ENCODE results near the gene ZNF384.

ZNF384 gene

DNA sequence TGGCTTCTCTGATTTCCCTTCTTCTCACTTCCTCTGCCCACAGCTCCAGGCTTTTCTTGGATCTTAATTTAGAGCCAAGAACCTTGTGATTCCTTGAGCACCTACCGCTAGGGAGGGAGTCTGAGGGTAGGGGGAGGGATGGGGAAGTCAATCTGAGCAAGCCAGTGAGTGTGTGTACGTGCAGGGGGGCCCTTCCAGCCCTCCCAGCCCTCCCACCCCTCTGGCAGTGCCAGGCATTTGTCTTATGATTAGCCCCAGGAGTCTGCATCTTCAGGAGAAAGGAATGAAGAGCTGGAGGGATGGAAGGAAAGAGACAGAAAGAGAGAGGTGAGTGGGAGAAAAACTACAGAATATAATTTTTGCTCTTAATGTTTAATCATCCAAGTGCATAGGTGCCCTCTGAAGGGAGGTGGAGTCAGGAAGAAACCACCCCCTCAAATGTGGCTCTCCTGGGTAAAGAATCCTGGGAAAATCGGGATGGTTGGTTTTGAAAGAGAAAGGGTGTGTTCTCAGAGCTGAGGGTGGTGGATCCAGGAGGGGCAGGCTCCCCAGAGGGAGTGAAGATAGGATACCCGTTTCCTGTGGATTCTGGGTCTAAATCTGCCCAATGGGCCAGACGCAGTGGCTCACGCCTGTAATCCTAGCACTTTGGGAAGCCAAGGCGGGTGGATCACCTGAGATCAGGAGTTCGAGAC, 9.3 kb upstream of the ZNF384 start:
- H3K4me3 ChIP-seq (ENCODE audit: control insufficient read depth, low read depth, low read length), result no peak overlapping the region
- TF ChIP-seq, protein P1, sequence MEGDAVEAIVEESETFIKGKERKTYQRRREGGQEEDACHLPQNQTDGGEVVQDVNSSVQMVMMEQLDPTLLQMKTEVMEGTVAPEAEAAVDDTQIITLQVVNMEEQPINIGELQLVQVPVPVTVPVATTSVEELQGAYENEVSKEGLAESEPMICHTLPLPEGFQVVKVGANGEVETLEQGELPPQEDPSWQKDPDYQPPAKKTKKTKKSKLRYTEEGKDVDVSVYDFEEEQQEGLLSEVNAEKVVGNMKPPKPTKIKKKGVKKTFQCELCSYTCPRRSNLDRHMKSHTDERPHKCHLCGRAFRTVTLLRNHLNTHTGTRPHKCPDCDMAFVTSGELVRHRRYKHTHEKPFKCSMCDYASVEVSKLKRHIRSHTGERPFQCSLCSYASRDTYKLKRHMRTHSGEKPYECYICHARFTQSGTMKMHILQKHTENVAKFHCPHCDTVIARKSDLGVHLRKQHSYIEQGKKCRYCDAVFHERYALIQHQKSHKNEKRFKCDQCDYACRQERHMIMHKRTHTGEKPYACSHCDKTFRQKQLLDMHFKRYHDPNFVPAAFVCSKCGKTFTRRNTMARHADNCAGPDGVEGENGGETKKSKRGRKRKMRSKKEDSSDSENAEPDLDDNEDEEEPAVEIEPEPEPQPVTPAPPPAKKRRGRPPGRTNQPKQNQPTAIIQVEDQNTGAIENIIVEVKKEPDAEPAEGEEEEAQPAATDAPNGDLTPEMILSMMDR (conservative IDR thresholded peaks at IDR 0.05; ENCODE audit: control insufficient read depth, insufficient read depth, low read depth, low read length), result no peak
- DNase-seq (ENCODE audit: low read depth), result no peak

DNA sequence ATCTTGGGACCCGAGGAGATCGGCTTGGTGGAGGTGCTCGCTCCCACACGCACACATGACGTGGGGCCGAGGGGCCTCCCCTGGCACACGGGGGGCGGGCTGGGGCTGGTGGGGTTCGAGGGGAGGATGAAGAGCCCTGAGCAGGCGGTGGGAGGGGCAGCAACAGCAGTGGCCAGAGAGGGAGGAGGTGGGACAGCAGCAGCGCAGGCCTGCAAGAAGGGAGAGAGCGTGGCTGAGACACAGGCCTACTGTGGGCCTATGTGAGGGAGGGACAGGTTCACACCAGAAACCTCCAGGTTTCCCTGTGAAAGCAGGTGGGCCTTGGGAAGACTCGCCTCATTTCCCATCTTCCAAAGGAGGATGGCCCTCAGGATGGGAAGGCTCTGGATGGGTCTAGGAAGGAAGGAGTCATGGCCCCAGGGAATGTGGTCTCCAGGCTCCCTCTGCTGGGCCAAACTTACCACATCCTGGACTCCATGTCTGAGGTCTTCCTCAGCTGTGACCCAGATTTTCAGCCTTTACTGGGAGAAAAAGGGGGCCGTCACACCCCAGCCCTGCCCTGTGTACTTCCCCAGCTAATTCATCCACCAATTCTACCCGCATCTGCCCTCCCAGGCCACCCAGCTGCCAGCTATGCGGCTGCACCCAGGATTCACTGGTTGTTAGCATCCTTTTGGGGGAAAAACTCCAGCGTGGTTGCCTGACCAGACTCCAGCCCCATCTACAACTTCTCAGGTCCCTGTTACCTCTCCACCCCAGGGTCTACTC, 8.6 kb upstream of the ZNF384 start:
- H3K4me3 ChIP-seq (ENCODE audit: control insufficient read depth, low read depth, low read length), result no peak overlapping the region
- TF ChIP-seq, protein P1 (conservative IDR thresholded peaks at IDR 0.05; ENCODE audit: control insufficient read depth, insufficient read depth, low read depth, low read length), result peak; percentile 74
- peak; percentile 71 for DNase-seq (ENCODE audit: low read depth)

DNA sequence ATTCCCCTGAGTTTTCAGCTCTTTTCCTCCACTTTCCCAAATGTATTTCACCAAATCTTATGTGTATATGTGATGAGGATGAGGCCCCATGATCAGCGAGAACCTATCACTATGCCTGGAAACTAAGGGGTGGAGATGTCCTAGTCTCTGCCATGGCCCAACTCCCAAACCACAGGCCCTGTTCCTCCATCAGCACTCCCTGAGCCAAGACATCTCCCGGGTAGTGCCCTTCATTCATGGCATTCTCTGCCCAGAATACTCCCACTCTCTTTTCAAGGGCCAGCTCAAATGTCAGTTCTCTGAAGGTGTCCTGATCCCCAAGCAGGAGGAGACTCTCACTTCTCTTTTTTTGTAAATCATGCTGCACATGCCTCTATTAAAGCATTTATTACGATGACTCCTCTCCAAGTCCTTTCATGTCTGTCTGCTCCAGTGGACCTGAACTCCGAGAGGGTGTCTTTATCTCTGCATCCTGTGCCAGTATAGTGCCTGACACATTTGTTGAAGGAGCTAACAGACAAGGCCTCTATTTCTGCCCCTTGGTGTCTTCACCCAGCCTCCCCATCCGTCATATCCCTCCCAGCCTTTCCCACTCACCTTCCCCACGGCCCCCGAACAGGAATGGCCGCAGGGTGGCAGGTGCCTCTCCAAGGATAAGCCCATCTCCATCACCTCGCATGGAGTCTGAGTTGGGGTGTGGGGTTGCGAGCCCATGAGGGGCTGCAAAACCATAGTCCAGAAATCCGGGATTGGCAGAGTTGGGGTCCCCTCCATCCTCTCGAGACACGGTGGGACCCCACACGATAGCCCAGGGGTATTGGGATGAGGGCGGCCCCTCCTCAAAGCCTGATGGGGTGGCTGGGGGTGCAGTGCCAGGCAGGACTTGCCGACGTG, 7.8 kb upstream of the ZNF384 start:
- TF ChIP-seq, protein P1 (conservative IDR thresholded peaks at IDR 0.05; ENCODE audit: control insufficient read depth, insufficient read depth, low read depth, low read length), result no peak
- DNase-seq (ENCODE audit: low read depth), result no peak
- no peak overlapping the region for H3K4me3 ChIP-seq (ENCODE audit: control insufficient read depth, low read depth, low read length)

DNA sequence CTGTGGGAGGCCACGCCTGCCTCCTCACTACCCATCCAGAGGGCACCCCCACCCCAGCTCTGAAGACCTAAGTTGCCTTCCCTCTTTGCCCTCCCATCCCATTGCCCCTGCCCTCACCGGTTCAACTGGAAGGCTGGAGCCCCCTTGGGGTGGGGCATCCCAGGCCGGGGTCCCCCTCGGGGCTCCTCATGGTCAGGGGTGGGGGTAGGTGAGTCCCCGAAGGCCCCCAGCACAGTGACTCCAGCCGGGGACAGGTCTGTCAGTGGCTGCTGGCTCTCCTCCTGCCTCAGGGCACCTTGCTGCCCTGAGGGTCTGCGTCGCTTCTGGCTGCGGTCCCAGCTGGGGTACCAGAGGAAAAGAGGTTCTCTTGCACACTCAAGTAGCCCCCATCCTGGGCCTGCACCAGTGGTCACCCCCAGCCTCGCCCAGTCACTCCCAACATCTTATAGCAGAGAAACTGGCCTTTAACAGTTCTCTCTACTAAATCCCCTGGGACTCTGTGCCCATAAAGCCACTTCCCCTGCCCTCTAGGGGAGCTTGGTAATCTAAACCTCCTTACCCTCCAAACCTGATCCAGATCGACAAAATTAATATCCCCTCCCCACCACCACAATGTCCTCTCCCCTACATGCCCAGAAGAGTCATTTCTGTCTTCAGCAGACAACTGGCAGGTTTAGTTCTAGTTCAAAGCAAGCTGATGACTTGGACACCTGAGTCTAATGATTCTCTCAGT, 6.3 kb upstream of the ZNF384 start:
- H3K4me3 ChIP-seq (ENCODE audit: control insufficient read depth, low read depth, low read length), result no peak overlapping the region
- no peak for DNase-seq (ENCODE audit: low read depth)
- TF ChIP-seq, protein P1 (conservative IDR thresholded peaks at IDR 0.05; ENCODE audit: control insufficient read depth, insufficient read depth, low read depth, low read length), result no peak

DNA sequence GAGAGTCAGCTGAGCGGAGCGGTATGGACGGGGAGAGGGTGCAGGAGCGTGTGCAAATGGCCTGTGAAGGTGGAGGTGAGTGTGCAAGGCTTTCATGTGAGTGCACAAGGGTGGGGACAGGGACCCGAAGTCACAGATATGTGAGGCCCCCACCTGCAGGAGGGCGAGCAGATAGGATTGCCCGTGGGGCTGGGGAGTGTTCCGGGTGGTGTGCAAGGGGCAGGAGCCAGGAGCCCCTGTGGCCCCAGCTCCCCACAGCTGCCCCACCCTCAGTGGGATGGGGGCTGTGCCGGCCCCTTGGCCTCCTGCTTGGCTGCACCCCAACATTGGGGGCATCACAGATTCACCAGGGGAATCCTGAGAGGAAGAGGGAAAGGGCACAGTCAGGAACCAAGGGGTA, 5.5 kb upstream of the ZNF384 start:
- H3K4me3 ChIP-seq (ENCODE audit: control insufficient read depth, low read depth, low read length), result no peak overlapping the region
- TF ChIP-seq, protein P1 (conservative IDR thresholded peaks at IDR 0.05; ENCODE audit: control insufficient read depth, insufficient read depth, low read depth, low read length), result no peak
- DNase-seq (ENCODE audit: low read depth), result no peak

DNA sequence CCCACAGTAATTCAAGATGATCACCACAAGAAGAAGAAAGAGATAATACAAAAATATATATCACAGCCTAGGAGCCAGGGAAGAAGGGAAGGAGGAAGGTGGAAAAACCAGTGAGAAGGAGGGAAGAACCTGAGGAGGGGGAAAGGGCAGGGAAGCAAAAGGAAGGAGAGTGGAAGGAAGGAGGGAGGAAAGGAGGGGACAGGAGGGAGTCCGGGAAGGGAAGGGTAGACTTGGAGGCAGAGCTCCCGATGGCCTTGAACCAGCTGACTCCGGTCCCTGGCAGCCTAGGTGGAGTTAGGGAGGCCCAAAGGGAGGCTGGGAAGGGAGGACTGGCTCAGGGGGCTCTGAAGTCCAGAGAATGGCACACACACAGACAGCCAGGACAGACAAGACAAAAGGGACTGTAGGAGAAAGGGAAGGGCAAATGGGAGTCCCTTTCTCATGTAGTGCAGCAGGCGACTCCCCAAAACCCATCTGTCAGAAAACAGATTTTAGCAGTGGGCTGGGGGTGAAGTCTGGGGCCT, 4.7 kb upstream of the ZNF384 start:
- no peak for DNase-seq (ENCODE audit: low read depth)
- H3K4me3 ChIP-seq (ENCODE audit: control insufficient read depth, low read depth, low read length), result no peak overlapping the region
- TF ChIP-seq, protein P1 (conservative IDR thresholded peaks at IDR 0.05; ENCODE audit: control insufficient read depth, insufficient read depth, low read depth, low read length), result no peak

Data from fibroblast of mammary gland (primary cell).